HG03469 (cell line): Measurements from ENCODE around the gene PAN2.
"Not testable (repeated sequence)": the region's sequence is repeated elsewhere in the genome, so short reads cannot be mapped to it uniquely, and the experiment has no call there.

Experiments used
- ATAC-seq: cut with Tn5 transposase; IDR thresholded peaks from one replicate; pipeline ENCODE4 v1.9.1; 2021; ENCODE audit warnings: mild to moderate bottlenecking, moderate library complexity, moderate number of reproducible peaks; ENCODE audit not compliant: unreplicated experiment

The PAN2 gene

DNA sequence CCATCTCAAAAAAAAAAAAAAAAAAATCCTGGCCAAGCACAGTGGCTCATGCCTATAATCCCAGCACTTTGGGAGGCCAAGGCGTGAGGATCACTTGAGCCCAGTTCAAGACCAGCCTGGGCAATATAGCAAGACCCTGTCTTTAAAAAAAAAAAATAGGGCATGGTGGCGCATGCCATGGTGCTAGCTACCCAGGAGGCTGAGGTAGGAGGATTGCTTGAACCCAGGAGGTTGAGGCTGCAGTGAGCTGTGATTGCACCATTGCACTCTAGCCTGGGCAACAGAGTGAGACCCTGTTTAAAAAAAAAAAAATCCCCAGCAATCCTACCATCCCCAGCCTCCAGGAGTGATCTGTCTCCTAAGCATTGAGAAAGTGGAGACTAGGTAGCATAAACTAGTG lies 8.5 kb upstream of the PAN2 start:
- ATAC-seq, result not testable (repeated sequence)

DNA sequence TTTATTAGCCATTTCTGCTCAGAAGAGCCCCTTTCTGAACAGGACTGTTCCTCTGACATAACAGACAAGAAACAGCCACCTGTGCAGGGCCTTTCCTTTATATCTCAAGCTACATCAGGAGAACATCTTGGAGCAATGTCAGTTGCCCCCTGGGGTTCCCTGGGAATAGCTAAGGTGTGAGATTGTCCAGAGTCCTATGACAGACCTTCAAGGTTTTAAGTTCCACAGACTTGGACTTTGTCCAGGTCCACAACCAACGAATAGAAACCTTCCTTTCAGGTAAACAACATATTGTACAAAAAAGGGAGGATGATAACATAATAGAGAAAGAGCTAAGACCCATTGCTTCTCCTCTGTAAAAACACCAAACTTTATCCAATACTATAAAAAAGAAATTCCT lies 7.8 kb upstream of the PAN2 start:
- ATAC-seq, result no peak

DNA sequence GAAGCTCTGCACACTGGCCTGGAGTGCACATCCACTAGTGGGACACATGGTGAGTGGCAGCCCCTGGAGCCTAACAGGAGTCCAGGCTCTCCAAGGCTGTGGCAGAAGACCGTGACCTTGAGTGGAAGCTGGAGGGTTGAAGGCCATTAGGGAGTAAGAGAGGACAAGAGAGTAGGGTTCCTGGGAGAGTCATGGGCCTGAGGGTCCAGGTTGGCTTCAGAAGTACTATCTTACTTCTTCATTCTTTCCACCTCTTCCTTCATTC lies 5.3 kb upstream of the PAN2 start:
- no peak for ATAC-seq

DNA sequence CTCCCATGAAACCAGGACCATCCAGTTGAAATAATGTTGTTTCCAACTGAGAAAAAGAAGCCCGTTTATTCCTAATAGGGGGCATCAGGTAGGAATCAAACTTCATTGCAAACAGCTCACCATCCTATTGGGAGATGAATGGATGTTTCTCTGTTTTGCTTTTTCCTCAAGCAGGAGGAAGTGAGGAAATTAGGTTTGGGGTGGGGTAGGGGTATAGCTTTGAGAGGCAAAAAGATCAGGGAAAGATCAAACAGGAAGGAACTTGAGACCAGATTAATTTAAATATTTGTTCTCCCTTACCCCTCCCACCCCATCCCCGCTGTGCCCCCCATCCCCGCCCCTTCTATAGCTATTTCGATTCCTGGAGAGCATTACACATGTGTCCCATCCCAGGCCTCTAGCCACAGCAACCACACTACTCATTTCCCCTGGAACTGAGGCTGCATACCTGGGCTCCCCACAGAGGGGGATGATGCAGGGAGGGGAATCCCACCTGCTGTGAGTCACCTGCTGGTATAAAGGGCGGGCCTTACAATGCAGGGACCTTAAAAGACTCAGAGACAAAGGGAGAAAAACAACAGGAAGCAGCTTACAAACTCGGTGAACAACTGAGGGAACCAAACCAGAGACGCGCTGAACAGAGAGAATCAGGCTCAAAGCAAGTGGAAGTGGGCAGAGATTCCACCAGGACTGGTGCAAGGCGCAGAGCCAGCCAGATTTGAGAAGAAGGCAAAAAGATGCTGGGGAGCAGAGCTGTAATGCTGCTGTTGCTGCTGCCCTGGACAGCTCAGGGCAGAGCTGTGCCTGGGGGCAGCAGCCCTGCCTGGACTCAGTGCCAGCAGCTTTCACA lies 4.7 kb upstream of the PAN2 start, which contains the start of gene IL23A:
Gene IL23A, plus strand, starts transcription at position 577 of the 850 bp plus-strand sequence. Its CDS starts 161 bp downstream, at position 738.
- ATAC-seq, result no peak

DNA sequence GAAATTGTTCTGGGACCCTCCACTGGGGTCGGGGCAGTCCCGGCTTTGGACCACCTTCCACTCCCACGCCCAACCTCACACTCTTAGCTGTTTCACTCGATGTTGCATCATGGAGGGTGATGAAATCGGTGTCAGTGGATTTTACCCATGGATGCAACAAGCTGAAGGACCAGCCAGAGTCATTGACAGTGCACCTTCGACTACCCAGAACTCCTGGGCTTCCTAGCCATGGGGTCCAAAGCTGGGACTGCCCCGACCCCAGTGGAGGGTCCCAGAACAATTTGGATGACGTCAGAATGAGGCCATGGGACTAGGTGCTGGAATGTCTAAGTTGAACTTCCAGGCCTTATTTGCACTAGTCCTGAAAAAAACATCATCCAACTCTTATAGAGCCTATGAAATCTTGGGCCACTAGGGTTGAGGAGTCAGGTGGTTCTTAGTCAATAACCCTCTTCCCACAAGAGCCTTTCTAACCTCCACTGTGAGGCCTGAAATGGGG lies 4.0 kb upstream of the PAN2 start:
- ATAC-seq, result no peak

DNA sequence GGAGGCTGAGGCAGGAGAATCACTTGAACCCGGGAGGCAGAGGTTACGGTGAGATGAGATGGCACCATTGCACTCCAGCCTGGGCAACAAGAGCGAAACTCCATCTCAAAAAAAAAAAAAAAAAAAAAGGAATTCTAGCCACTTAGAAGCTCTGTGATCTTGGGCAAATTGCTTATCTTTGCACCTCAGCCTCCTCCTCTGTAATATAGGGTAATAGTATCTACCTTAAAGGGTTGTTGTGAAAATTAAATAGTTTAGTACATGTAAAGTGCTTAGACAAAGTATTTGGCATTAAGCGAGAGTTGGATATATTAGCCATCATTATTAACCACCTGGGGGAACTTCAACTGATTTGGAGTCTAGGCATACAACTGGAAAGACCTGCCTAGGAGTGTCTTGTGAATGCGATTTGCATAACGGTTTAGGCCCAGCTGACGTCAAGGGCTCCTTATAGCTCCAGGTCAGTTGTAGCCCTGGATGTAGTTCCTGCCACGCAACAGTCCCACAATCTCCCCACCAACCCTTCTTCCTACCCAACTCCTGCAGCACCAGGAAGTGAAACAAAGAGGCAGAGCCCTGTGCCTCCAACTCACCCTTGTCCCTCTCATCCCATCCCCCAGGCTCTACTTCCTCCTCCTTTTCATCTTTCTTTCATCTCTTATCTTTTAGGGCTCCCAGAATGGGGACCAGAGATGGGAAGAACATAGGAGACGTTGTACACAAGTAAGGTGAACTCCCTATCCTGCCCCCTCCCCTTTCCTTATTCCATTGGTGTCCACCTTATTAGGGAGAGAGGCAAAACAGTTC lies 2.8 kb upstream of the PAN2 start:
- ATAC-seq, result no peak

DNA sequence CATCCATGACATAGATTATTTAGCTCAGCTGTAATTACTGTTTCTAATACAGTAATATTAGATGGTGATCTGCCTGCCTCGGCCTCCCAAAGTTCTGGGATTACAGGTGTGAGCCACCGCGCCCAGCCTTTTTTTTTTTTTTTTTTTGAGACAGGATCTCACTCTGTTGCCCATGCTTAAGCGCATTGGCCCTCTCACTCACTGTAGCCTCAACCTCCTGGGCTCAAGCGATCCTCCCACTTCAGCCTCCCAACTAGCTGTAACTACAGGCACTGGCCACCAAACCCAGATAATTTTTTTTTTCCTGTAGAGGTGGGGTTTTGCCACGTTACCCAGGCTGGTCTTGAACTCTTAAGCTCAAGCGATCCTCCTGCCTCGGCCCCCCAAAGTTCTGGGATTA lies 1.7 kb upstream of the PAN2 start:
- not testable (repeated sequence) for ATAC-seq

DNA sequence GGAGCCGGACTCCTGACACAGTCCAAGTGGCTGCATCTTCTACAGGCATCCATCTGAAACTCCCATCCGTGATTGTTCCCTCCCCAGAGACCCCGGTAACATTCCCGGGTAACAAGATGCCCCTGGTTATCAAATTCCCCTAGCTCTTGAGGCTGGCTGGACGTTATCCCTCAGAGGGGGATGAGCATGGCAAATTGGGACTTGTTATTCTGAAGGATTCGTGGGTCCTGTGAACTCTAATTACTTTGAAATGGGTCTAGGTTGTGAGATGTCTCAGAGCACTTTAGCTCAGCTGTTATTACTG lies 642 bp upstream of the PAN2 start:
- no peak for ATAC-seq

DNA sequence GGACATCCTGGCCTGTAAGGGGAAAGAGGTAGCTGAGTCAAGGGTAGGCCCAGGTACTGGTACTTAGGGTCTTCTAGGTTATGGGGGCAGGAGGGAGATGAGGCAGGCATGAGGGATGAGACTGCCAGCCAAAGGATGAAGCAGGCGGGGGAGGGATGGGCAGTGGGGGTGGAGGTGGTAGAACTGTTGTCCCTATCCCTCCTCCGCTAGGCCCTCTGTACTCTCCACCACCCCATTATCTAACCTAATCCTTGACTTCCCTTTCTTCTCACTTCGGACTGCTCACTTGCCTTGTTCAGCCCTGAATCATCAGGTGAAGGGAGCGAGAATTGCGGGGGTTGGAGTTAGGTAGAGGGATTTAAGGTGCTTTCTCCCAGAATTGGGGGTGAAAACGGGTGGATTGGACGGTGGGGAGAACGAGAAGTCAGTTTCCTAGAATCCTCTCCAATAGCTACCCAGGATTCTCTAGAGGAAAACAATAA lies 562 bp downstream of the PAN2 start:
- ATAC-seq, result no peak

DNA sequence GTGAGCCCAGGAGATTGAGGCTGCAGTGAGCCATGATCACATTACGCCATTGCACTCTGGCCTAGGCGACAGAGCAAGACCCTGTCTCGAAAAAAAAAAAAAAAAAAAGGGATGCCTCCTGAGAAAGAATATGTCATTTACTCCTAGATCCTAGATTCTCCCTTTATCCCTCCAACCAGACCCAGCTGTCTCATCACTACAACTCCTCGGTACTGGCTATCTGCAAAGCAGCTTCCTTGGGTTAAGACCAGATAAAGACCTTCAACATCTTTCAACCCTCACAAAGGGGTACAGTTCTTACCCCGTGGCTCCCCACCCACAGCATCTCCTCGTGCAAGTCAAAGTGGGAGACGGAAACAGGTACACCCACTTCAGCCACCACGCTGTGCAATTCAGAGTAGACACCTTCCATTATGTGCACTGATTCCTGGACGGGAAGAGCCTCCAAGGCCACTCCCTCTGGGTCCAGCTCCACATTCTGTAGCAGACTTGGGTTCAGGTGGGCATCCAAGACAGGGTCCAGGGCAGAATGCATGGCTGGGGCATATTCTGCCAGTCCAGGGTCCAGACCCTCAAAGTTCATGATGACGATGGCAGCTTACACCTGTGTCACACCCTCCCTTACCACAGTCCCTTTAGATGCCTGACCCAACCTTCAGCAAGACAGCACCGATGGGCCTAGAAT lies 1.1 kb downstream of the PAN2 start:
- no peak for ATAC-seq

DNA sequence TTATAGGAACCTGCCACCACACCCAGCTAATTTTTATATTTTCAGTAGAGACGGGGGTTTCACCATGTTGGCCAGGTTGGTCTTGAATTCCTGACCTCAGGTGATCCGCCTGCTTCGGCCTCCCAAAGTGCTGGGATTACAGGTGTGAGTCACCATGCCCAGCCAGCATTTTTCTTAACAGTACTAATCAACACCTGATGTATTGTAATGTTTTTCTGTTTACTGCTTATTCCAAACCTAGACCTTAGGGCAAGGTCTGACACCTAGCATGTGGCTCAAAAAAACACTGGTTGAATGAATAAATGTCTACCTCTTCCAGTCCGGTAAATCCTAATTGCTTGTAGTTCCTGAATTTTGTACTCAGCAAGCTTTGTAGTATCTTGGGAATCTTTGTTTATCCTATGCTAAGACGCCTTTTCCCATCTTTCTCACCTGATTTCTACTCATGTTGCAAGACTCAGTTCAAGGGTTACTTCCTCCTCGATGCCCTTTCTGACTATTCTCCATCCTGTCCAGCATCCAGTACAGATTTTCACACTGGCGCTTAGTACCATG lies 2.8 kb downstream of the PAN2 start:
- no peak for ATAC-seq

DNA sequence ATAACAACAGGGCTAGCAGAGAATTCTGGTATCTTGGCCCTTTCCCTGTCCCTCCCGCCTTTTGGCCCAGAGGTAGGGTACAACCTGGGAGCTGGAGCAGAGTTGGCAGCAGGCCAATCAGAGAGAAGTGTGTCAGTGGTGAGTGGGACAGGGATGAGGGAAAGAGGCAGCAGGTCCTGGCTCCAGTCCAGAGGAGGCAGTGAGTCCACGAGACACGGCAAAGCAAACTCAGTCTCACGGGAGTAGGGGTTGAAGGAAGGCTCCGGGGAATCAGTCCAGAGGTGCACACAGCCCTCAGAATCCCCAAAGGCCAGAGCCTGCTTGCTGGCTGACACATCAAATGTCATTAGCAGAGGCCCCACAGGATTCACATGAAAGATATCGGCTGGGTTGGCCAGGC lies 7.3 kb downstream of the PAN2 start:
- ATAC-seq, result no peak

DNA sequence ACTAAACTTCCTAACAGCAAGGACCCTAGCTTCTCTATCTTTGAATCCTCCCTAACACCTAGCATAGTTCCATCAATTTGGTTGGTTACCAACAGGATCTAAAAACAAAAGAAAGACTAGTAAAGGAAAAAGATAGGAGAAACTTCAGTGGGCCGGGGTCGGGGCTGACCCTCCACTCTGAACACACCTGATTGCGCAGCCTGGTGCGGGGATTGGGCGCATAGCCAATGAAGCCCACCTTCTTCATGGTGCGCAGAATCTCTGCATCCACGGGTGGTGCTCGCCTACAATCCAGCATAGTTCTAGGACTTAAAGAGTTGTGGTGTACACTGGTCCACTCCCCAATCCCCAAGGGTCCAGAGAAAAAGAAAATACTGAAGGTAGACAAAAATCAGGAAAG lies 7.7 kb downstream of the PAN2 start:
- ATAC-seq, result no peak

DNA sequence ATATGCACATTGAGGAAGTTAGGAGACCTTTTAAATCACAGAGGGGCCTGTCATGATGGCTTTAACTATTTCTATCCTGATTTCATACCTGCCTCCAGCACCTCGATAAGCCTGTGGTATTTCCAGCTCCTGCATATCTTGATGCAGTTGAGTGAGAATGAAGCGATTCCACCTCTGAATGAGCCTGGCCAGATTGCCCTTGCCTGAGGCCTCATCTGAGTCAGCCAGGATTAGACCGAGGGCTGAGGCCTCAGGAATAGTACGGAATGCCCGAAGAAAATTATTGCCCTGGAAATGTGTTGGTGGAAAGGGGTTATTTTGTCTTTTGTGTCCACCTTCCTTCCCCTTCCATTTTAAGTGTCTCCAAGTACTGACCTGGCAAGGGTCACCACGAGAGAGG lies 9.6 kb downstream of the PAN2 start:
- ATAC-seq, result no peak

DNA sequence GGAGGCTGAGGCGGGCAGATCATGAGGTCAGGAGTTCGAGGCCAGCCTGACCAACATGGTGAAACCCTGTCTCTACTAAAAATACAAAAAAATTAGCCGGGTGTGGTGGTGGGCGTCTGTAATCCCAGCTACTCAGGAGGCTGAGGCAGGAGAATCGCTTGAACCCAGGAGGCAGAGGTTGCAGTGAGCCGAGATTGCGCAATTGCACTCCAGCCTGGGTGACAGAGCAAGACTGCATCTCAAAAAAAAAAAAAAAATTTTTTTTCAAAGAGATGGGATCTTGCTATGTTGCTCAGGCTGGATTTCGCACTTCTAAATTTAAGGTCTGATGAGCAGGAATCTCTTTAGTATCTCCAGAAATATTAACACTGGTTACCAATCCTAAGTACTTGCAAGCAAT lies 12.2 kb downstream of the PAN2 start:
- not testable (repeated sequence) for ATAC-seq

DNA sequence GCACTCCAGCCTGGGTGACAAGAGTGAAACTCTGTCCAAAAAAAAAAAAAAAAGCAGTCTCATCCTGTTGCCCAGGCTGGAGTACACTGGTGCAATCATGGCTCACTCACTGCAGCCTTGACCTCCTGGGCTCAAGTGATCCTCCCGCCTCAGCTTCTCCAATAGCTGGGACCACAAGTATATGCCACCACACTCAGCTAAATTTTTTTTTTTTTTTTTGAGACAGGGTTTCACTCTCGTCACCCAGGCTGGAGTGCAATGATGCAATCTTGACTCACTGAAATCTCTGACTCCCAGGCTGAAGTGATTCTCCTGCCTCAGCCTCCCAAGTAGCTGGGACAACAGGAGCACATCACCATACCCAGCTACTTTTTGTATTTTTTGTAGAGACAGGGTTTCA lies 12.8 kb downstream of the PAN2 start:
- no peak for ATAC-seq

DNA sequence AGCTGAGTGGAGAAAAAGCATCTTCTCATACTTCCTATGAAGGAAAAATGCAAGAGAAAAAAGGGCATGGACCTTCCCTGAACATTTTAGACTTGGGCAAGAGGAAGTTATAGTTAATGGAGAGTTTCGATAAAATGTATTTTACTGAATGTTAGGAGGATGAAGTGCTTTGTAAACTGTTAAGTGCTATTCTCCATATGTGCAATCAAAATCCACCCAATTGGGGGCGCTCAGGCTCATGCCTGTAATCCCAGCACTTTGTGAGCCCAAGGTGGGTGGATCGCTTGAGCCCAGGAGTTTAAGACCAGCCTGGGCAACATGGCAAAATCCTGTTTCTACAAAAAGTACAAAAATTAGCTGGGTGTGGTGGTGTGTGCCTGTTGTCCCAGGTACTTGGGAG lies 16.1 kb downstream of the PAN2 start:
- ATAC-seq, result no peak

DNA sequence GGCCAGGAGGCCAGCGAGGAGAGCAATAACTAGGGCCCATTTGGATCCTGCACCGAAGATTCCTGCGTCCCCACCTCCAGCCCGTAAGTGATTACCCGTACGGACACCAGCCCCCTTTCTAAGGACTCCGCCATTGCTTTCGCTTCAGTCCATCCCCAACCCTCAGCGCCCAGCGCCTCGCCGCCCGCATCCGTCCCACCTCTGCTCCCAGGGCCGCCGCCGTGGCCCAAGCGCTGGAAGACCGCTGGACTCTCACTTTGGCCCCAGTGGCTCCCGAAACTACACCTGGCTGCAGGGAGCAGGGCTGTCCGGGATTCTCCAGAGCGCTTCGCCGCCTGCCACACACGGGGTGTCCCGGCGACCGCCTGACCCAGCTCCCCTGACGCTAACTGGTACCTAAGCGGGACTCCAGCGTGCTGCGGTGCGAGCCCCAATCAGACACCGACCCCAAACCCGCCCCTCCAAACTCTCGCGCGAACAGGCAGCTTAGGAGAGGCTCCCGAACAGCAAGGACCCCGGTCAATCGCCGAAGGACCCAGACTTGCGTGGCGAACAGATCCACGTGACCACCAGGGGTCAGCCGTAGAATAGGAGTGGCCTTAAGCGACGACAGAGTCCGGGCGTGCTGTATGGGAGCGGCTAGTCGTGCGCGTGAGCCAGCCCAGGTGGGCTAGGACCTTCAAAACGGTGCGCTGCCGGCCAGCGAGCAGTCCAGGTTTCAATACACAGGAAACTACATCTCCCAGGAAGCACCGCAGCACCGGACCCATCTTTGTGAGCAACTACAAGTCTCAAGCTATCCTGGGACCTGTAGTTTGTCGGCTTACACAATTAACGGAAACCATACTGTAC lies 18.0 kb downstream of the PAN2 start, which contains the start of gene CNPY2:
Gene CNPY2, minus strand, starts transcription at position 367 of the 852 bp plus-strand sequence. CDS start 771 bp downstream, outside the sequence.
- peak; percentile 71 for ATAC-seq

DNA sequence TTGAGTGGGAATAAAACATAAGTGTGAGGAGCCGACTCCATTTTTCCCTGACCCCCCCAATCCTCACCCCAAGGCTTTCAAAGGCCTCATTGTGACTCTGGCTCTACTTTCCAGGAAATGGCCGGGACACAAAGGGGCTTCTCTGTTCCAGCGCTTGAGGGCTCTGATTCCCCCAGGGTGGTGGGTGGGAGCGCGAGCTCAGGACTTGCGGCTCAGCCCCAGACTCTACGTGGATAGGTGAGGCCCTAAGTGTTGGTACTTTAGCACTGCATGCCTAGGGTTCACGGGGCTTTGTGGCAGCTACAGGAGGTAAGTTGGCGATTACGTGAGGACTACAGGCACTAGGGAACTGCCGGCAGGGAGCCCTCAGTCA lies 18.6 kb downstream of the PAN2 start:
- no peak for ATAC-seq

DNA sequence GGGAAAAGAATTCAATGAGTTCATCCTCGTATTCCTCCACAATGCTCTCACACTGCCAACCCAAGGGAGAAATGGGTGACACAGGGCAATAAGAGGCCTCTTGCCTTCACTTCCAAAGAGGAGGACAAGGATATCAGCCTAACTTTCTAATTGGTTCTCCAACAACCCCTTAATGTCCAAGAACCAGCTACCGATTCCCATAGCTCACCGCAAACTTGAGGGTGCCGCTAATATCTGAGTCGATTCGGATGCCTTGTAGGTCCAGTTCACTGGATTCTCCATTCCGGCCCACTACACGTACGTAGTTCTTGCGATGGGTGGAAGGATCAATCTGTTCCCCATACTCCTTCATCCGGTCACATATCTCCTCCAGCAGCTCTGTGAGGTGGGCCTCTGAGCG lies 22.8 kb downstream of the PAN2 start:
- no peak for ATAC-seq
